C4-2B (cell line): ENCODE data around the gene SPOCK1.

Experiments
- CTCF ChIP-seq: fragments of 450-650 bp; conservative IDR thresholded peaks from 2 replicates; pipeline ENCODE4 v1.5.1; 2017; ENCODE audit warnings: mild to moderate bottlenecking
- ZFX ChIP-seq: fragments of 450-650 bp; IDR thresholded peaks from 2 replicates; pipeline ENCODE4 v1.6.1; 2017

- TF ChIP-seq CTCF (no peak), ZFX (no peak)
These were observed 155.1 kb downstream of the SPOCK1 start for GRCh38 chr5:137344021-137344420.
